ENCODE measurements around the gene TTC28.

TTC28 gene

DNA sequence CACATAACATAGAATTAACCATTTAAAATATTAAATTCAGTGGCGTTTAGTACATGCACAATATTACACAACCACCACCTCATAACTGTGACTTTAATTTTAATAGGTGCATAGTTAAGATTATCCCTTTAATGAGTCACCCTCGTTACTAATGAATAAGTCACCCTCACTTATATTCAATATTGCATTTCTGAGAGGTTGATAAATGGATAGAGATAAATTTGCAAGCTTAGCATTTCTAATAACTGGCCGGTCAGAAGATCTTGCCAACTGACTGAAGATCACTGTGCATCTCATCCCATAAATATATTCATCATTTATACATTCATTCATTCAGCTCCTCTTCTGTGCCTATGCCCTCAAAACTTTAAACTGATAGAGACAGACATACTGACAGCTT is 243.7 kb downstream of the TTC28 start:
- H3K9me3 Mint-ChIP-seq: no peaks in the 10 kb centered on the region
- TF ChIP-seq CTCF (IDR thresholded peaks at IDR 0.05): no peak
- H3K4me1 Mint-ChIP-seq: peaks cover 75% of the 10 kb centered on the region
- no peak for DNase-seq
- no peaks in the 10 kb centered on the region for H3K27me3 Mint-ChIP-seq (ENCODE audit: low read depth, poor library complexity)
- H3K4me3 Mint-ChIP-seq: no peak overlapping the region
- peak overlapping the region; percentile 34 for H3K27ac Mint-ChIP-seq
- H3K36me3 Mint-ChIP-seq (ENCODE audit: low read depth): peaks cover 5% of the 10 kb centered on the region

DNA sequence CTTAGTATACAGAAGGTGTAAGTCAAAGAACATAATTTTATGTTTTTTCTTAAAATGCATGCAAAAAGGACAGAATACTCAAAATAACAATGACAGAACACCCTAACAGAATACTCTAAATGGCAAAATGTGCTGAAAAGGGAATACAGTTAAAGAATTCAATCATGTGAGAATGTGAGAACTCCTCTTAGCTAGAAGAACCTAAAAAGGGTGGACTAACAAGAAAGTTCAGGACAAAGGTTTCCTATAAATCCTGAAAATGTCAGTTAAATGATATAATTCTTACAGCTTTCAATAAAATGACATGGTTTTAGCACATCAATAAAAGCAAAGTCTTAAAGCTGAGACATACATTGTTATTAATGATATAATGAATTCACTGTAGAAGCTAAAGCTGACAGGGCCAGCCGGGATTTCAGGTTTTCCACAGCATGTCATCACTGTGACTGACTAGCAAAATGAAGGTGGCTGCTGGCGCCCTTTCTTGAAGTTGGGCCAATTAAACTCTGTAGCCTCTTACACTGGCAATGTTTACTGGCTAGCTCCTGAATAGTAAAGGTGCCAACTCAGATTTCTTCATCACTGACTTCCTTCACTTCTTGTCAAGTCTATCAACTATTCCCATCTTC is 244.4 kb downstream of the TTC28 start:
- DNase-seq: no peak
- Mint-ChIP-seq H3K4me1 (peaks cover 72% of the 10 kb centered on the region), H3K4me3 (no peak overlapping the region), H3K9me3 (no peaks in the 10 kb centered on the region), H3K27ac (no peak overlapping the region), H3K27me3 (ENCODE audit: low read depth, poor library complexity) (no peaks in the 10 kb centered on the region), H3K36me3 (ENCODE audit: low read depth) (peaks cover 5% of the 10 kb centered on the region)
- no peak for TF ChIP-seq CTCF (IDR thresholded peaks at IDR 0.05)

GRCh38 chr22:28430466-28431025 is 249.1 kb downstream of the TTC28 start:
- H3K9me3 Mint-ChIP-seq: peaks cover 4% of the 10 kb centered on the region
- H3K36me3 Mint-ChIP-seq (ENCODE audit: low read depth): peaks cover 25% of the 10 kb centered on the region
- H3K27ac Mint-ChIP-seq: peak overlapping the region; percentile 15
- no peaks in the 10 kb centered on the region for H3K27me3 Mint-ChIP-seq (ENCODE audit: low read depth, poor library complexity)
- DNase-seq: no peak
- no peak overlapping the region for H3K4me3 Mint-ChIP-seq
- H3K4me1 Mint-ChIP-seq: peaks cover 37% of the 10 kb centered on the region
- no peak for TF ChIP-seq CTCF (IDR thresholded peaks at IDR 0.05)

- peaks cover 40% of the 10 kb centered on the region for H3K4me1 Mint-ChIP-seq
- peaks cover 25% of the 10 kb centered on the region for H3K36me3 Mint-ChIP-seq (ENCODE audit: low read depth)
- no peak for TF ChIP-seq CTCF (IDR thresholded peaks at IDR 0.05)
These were observed 249.9 kb downstream of the TTC28 start for GRCh38 chr22:28429711-28430110.

DNA sequence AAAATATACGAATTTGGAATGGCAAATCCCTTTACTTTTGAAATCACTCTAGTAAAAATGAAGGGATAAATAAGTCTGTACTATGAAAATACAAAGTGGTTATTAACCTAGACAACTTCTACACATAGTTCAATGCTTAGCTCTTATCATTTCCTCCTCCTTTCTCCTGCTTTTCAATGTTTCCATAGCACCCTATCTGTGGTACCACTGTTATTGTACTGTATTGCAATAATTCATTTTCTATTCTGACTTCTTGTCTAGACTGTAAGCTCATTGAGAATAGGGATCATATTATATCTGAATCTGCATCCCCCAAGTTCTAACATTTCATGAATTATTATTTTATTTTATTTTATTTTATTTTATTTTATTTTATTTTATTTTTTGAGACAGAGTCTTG is 251.4 kb downstream of the TTC28 start:
- no peak for DNase-seq
- no peaks in the 10 kb centered on the region for H3K27me3 Mint-ChIP-seq (ENCODE audit: low read depth, poor library complexity)
- peaks cover 26% of the 10 kb centered on the region for H3K4me1 Mint-ChIP-seq
- TF ChIP-seq CTCF (IDR thresholded peaks at IDR 0.05): no peak
- no peak overlapping the region for H3K4me3 Mint-ChIP-seq
- H3K27ac Mint-ChIP-seq: no peak overlapping the region
- H3K9me3 Mint-ChIP-seq: peaks cover 4% of the 10 kb centered on the region
- peaks cover 28% of the 10 kb centered on the region for H3K36me3 Mint-ChIP-seq (ENCODE audit: low read depth)

More at GRCh38 chr22:28429711-28430110, 249.9 kb downstream of the TTC28 start:
- H3K27me3 Mint-ChIP-seq (ENCODE audit: low read depth, poor library complexity): no peaks in the 10 kb centered on the region
- no peak overlapping the region for H3K4me3 Mint-ChIP-seq
- no peak for DNase-seq
- no peak overlapping the region for H3K27ac Mint-ChIP-seq
- H3K9me3 Mint-ChIP-seq: peaks cover 4% of the 10 kb centered on the region
